WTC11 (cell line): ENCODE data around the gene NDRG2. TPM values are rescaled to one million over a fixed set of nuclear protein-coding genes. Genes with fewer than 3 reads are reported as not detected.

Experiments used
- ATAC-seq: fragments of 200-7000 bp; cut with Tn5 transposase; 2 replicates; pipeline ENCODE4 v1.10.0; 2021; ENCODE audit warnings: mild to moderate bottlenecking, moderate library complexity
- CTCF ChIA-PET: fragments of 300-600 bp; sonication (Branson Sonifier 250); formaldehyde crosslinking; loops from one replicate; lab custom pipeline; 2021; ENCODE audit warnings: antibody characterized with exemption; lab: Charles Lee
- POLR2A ChIA-PET: fragments of 350-600 bp; sonication (Branson Sonifier 250); formaldehyde crosslinking; loops from one replicate; lab custom pipeline; 2021; ENCODE audit warnings: antibody characterized with exemption; lab: Charles Lee
- DNase-seq: peaks from one replicate; pipeline ENCODE4 v3.0.0; 2021; ENCODE audit warnings: low spot score
- H3K27ac Mint-ChIP-seq: 2 replicates; pipeline ENCODE4 v1.8.0; 2021; ENCODE audit warnings: mixed read lengths
- H3K27me3 Mint-ChIP-seq: 2 replicates; pipeline ENCODE4 v1.8.0; 2021; ENCODE audit warnings: low read depth, mild to moderate bottlenecking, moderate library complexity, mixed read lengths
- H3K36me3 Mint-ChIP-seq: 2 replicates; pipeline ENCODE4 v1.8.0; 2021; ENCODE audit warnings: mixed read lengths
- H3K4me1 Mint-ChIP-seq: 2 replicates; pipeline ENCODE4 v1.8.0; 2022; ENCODE audit warnings: mixed read lengths
- H3K4me3 Mint-ChIP-seq: 2 replicates; pipeline ENCODE4 v1.8.0; 2021; ENCODE audit warnings: mild to moderate bottlenecking, moderate library complexity, mixed read lengths
- H3K9me3 Mint-ChIP-seq: 2 replicates; pipeline ENCODE4 v1.8.0; 2021; ENCODE audit warnings: mixed read lengths
- CREM ChIP-seq: sonication (generic); formaldehyde crosslinking; IDR thresholded peaks from 2 replicates; pipeline ENCODE4 v1.8.1; 2022; ENCODE audit warnings: mild to moderate bottlenecking, missing genetic modification reagents, moderate library complexity
- ELF4 ChIP-seq: sonication (generic); formaldehyde crosslinking; IDR thresholded peaks from 2 replicates; pipeline ENCODE4 v1.8.1; 2022; ENCODE audit warnings: low read depth, mild to moderate bottlenecking, moderate library complexity, missing genetic modification reagents
- EMX1 ChIP-seq: fragments of 250-450 bp; sonication (Bioruptor Pico); IDR thresholded peaks from 2 replicates; pipeline ENCODE4 v1.8.0; 2021; ENCODE audit warnings: mild to moderate bottlenecking
- GTF2I ChIP-seq: fragments of 250-450 bp; sonication (Bioruptor Pico); conservative IDR thresholded peaks from 2 replicates; pipeline ENCODE4 v1.4.0; 2021; ENCODE audit warnings: mild to moderate bottlenecking
- JAZF1 ChIP-seq: fragments of 250-450 bp; sonication (Bioruptor Pico); IDR thresholded peaks from 2 replicates; pipeline ENCODE4 v1.9.0; 2021; ENCODE audit warnings: moderate library complexity, mild to moderate bottlenecking, inconsistent platforms
- JUN ChIP-seq: sonication (generic); formaldehyde crosslinking; IDR thresholded peaks from 2 replicates; pipeline ENCODE4 v1.8.0; 2023; ENCODE audit warnings: mild to moderate bottlenecking, missing genetic modification reagents
- MXD4 ChIP-seq: fragments of 250-450 bp; sonication (Bioruptor Pico); IDR thresholded peaks from 2 replicates; pipeline ENCODE4 v1.8.0; 2021; ENCODE audit warnings: mild to moderate bottlenecking, moderate library complexity, borderline replicate concordance
- NFATC4 ChIP-seq: fragments of 250-450 bp; sonication (Bioruptor Pico); IDR thresholded peaks from 2 replicates; pipeline ENCODE4 v1.9.0; 2021; ENCODE audit warnings: mild to moderate bottlenecking
- OVOL2 ChIP-seq: fragments of 250-450 bp; sonication (Bioruptor Pico); IDR thresholded peaks from 2 replicates; pipeline ENCODE4 v1.9.0; 2021; ENCODE audit warnings: mild to moderate bottlenecking, borderline replicate concordance
- ZNF232 ChIP-seq: sonication (generic); formaldehyde crosslinking; IDR thresholded peaks from 2 replicates; pipeline ENCODE4 v1.8.0; 2022; ENCODE audit warnings: mild to moderate bottlenecking, missing genetic modification reagents
- ZNF416 ChIP-seq: fragments of 250-450 bp; sonication (Bioruptor Pico); IDR thresholded peaks from 2 replicates; pipeline ENCODE4 v1.9.0; 2021; ENCODE audit warnings: mild to moderate bottlenecking, inconsistent platforms
- total RNA-seq: library from RNA; stranded (reverse); gene quantifications from 3 replicates; pipeline ENCODE4 v1.2.3, GENCODE V29; 2021
- TF ChIP-seq, protein P1 (sequence below): sonication (generic); formaldehyde crosslinking; IDR thresholded peaks from 2 replicates; pipeline ENCODE4 v1.8.1; 2023; ENCODE audit warnings: mild to moderate bottlenecking, missing genetic modification reagents
- TF ChIP-seq, protein P2 (sequence below): sonication (generic); formaldehyde crosslinking; IDR thresholded peaks from 2 replicates; pipeline ENCODE4 v1.8.0; 2022; ENCODE audit warnings: mild to moderate bottlenecking, missing genetic modification reagents
- TF ChIP-seq, protein P3 (sequence below): fragments of 250-450 bp; sonication (Bioruptor Pico); conservative IDR thresholded peaks from 2 replicates; pipeline ENCODE4 v1.9.0; 2021; ENCODE audit warnings: mild to moderate bottlenecking
- TF ChIP-seq, protein P4 (sequence below): sonication (generic); formaldehyde crosslinking; IDR thresholded peaks from 2 replicates; pipeline ENCODE4 v1.8.0; 2023; ENCODE audit warnings: mild to moderate bottlenecking, missing genetic modification reagents
- TF ChIP-seq, protein P5 (sequence below): sonication (generic); formaldehyde crosslinking; IDR thresholded peaks from 2 replicates; pipeline ENCODE4 v1.8.1; 2023; ENCODE audit warnings: mild to moderate bottlenecking, missing genetic modification reagents, moderate library complexity

The NDRG2 gene
- total RNA-seq, 1 experiment from 2014 or later: 32.2 TPM

DNA sequence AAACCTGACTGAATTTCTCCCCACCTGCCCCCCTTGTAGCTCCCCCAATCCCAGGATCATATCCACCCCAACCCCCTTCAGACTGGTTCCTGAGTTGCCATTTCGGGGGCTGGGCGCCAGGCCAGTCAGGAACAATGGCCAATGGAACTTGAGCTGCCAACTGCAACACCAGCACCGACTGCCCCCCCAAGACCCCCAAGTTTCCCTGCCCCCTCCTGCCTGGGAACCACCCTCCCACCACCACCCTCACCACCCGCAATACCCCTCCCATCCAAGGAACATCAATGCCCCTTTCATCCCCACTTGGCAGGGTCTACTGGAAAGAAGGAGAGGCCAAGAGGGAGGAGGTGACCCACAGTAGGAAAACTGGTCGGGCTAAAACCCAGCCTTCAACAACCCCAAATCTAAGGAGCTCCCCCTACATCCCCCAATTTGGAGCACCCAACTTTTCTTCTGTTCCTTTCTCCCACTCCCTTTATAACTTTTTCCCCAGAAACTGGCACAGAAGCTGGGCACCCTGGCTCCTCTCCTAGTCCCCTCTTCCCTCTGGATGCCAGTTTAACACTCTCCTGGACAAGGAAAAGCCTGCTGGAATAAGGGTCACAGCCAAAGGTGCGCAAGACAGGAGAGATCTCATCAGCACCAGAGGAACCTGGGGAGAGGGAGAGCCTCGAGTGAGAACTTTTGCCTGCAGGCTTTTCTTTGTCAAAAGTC, 1.6 kb upstream of the NDRG2 start:
- ChIA-PET POLR2A (interaction anchor here (0.6 to 1.7 kb wide), 6 partner anchors 12 to 56 kb away, joined by 3 to 12 read pairs (median 8); partner anchors contain the start of gene ARHGEF40), CTCF (interaction anchor here (0.6 to 12.2 kb wide), 13 partner anchors 11 to 336 kb away, joined by 3 to 104 read pairs (median 6); partner anchors contain the start of gene ARHGEF40)
- Mint-ChIP-seq H3K9me3 (no peaks in the 10 kb centered on the region), H3K27me3 (peaks cover 41% of the 10 kb centered on the region), H3K27ac (peak overlapping the region; percentile 40; the same call in 1 of the 2 replicates), H3K36me3 (peaks cover 2% of the 10 kb centered on the region; the same call in 1 of the 2 replicates), H3K4me1 (peaks cover 39% of the 10 kb centered on the region), H3K4me3 (peak overlapping the region; percentile 93)
- DNase-seq: no peak
- ATAC-seq: no peak
- TF ChIP-seq, protein P1, sequence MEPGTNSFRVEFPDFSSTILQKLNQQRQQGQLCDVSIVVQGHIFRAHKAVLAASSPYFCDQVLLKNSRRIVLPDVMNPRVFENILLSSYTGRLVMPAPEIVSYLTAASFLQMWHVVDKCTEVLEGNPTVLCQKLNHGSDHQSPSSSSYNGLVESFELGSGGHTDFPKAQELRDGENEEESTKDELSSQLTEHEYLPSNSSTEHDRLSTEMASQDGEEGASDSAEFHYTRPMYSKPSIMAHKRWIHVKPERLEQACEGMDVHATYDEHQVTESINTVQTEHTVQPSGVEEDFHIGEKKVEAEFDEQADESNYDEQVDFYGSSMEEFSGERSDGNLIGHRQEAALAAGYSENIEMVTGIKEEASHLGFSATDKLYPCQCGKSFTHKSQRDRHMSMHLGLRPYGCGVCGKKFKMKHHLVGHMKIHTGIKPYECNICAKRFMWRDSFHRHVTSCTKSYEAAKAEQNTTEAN: no peak
- no peak for TF ChIP-seq JUN (CRISPR knock-in tag)
- TF ChIP-seq, protein P2, sequence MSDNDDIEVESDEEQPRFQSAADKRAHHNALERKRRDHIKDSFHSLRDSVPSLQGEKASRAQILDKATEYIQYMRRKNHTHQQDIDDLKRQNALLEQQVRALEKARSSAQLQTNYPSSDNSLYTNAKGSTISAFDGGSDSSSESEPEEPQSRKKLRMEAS (CRISPR knock-in tag): no peak
- no peak for TF ChIP-seq ELF4
- no peak for TF ChIP-seq GTF2I (CRISPR knock-in tag)
- TF ChIP-seq, protein P3, sequence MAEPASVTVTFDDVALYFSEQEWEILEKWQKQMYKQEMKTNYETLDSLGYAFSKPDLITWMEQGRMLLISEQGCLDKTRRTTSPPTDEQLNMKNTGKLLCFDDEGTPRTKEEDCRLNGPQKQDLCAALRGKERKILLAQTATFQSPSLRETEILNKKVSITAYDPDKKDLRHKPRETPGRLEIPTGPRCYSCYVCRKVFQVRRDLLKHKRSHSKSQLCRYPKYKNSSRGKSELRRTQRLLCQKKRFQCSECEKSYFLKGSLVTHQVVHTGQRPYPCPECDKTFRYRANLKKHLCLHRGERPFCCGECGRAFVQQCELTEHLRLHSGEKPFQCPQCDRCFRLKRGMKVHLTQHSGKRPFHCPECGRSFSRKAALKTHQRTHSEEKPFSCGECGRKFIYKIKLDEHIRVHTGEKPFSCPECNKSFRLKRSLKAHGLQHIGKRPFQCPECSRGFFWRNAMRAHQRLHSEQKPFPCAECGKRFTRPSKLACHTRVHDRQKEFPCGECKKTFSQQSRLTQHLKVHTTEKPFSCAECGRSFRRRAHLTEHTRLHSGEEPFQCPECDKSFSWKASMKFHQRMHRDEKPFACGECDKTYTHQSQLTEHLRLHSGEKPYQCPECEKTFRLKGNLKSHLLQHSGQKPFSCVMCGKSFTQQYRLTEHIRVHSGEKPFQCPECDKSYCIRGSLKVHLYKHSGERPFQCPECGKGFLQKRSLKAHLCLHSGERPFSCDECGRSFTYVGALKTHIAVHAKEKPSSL: no peak
- TF ChIP-seq, protein P4, sequence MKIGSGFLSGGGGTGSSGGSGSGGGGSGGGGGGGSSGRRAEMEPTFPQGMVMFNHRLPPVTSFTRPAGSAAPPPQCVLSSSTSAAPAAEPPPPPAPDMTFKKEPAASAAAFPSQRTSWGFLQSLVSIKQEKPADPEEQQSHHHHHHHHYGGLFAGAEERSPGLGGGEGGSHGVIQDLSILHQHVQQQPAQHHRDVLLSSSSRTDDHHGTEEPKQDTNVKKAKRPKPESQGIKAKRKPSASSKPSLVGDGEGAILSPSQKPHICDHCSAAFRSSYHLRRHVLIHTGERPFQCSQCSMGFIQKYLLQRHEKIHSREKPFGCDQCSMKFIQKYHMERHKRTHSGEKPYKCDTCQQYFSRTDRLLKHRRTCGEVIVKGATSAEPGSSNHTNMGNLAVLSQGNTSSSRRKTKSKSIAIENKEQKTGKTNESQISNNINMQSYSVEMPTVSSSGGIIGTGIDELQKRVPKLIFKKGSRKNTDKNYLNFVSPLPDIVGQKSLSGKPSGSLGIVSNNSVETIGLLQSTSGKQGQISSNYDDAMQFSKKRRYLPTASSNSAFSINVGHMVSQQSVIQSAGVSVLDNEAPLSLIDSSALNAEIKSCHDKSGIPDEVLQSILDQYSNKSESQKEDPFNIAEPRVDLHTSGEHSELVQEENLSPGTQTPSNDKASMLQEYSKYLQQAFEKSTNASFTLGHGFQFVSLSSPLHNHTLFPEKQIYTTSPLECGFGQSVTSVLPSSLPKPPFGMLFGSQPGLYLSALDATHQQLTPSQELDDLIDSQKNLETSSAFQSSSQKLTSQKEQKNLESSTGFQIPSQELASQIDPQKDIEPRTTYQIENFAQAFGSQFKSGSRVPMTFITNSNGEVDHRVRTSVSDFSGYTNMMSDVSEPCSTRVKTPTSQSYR (CRISPR knock-in tag): no peak
- TF ChIP-seq, protein P5, sequence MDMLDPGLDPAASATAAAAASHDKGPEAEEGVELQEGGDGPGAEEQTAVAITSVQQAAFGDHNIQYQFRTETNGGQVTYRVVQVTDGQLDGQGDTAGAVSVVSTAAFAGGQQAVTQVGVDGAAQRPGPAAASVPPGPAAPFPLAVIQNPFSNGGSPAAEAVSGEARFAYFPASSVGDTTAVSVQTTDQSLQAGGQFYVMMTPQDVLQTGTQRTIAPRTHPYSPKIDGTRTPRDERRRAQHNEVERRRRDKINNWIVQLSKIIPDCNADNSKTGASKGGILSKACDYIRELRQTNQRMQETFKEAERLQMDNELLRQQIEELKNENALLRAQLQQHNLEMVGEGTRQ (CRISPR knock-in tag): no peak
- TF ChIP-seq CREM (CRISPR knock-in tag): no peak
- no peak for TF ChIP-seq OVOL2 (CRISPR knock-in tag)
- TF ChIP-seq MXD4 (CRISPR knock-in tag): no peak
- no peak for TF ChIP-seq ZNF232 (CRISPR knock-in tag)
- TF ChIP-seq JAZF1 (CRISPR knock-in tag): no peak
- no peak for TF ChIP-seq ZNF416
- TF ChIP-seq NFATC4 (CRISPR knock-in tag): no peak
- no peak for TF ChIP-seq EMX1 (CRISPR knock-in tag)
